GM12878 (cell line): Measurements from ENCODE around the gene RNASEH2B.

ENCODE experiments used
- CTCF ChIP-seq, 3 experiments: IDR thresholded peaks in 2 of 3; conservative IDR thresholded peaks in 1 of 3; 2 replicates each; pipeline ENCODE4 v1.5.1; 2011; ENCODE audit warnings: low read depth in 3 of 3, low read length in 3 of 3, mild to moderate bottlenecking in 3 of 3, control low read depth in 2 of 3, moderate library complexity in 2 of 3, inconsistent platforms in 1 of 3, mixed read lengths in 1 of 3; ENCODE audit not compliant: control insufficient read depth in 2 of 3, insufficient read depth in 1 of 3; ENCODE audit errors: extremely low read depth in 1 of 3
- ELK1 ChIP-seq: IDR thresholded peaks from 2 replicates; pipeline ENCODE4 v1.6.1; 2012; ENCODE audit warnings: low read depth, low read length, improper control_type of control experiment
- SIN3A ChIP-seq: IDR thresholded peaks from 2 replicates; pipeline ENCODE4 v1.6.1; 2012; ENCODE audit warnings: low read depth, low read length, improper control_type of control experiment
- TAF1 ChIP-seq: IDR thresholded peaks from 2 replicates; pipeline ENCODE4 v1.6.1; 2011; ENCODE audit warnings: mild to moderate bottlenecking, low read depth, low read length, borderline replicate concordance

- TF ChIP-seq CTCF (IDR thresholded peaks at IDR 0.05 in 2 of 3, conservative IDR thresholded peaks at IDR 0.05 in 1 of 3; ENCODE audit: control insufficient read depth in 2 of 3, extremely low read depth in 1 of 3, insufficient read depth in 1 of 3, low read depth in 3 of 3, low read length in 3 of 3) (no peak), TAF1 (no peak), ELK1 (no peak), SIN3A (no peak)
Measured at GRCh38 chr13:50940509-50940908, 30.9 kb downstream of the RNASEH2B start.
